GM18511 (cell line): ENCODE results near the gene SUV39H1.

ENCODE experiments used
- ATAC-seq: cut with Tn5 transposase; IDR thresholded peaks from one replicate; pipeline ENCODE4 v1.9.1; 2021; ENCODE audit warnings: mild to moderate bottlenecking, moderate library complexity; ENCODE audit not compliant: unreplicated experiment

SUV39H1 gene

DNA sequence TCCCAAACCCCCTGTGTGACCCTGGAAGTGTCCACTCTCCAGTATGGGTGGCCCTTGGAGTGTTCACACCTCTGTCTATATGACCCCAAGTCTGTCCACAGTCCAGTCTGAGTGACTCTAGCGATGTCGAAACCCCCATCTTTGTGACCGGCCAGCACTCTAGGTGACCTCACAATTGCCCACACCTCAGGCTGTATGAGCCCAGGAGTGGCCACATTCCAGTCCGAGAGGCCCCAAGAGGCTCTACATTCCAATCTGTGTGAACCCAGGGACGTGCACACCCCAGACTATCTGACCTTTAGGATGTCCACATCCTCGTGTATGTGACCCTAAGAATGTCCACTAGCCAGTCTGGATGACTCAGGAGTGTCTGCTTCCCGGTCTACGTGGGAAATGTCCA lies 57.7 kb downstream of the SUV39H1 start:
- ATAC-seq: no peak
